Measurements from ENCODE around the gene TMEM135. TPM values are rescaled to one million over a fixed set of nuclear protein-coding genes. Genes with fewer than 3 reads are reported as not detected.

TMEM135 gene
- total RNA-seq, 2 experiments from 2014 or later: 16.7 to 27.5 TPM

DNA sequence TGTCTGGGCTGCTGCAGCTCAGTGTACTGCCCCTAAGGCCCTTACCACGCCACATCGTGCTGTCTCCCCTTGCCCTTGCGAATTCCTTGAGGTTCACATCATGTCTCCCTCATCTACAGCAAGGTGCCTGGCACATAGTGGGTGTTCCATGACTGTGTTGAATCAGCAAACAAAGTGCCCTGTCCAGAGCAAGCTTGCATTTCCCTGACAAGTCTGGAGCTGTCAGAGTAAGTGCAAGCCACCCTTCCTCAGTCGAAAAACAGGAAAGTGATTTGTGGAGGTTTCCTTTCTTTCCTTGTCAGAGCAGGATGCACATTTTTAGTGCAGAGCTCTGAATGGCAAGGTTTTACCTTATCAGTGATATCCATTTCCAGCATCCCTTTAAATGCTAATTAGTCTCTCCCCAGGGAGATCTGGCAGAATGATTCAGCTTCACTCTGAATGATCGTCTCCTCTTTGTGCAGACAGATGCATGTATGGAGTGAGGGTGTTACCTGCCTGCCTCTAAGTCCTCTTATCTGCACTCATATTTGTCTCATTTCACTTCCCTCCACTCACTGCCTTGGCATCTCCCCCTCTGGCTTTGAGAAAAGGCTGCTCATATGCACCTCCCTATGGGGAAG, 331.2 kb downstream of the TMEM135 start:
- intact Hi-C loops (cut with micrococcal nuclease): no loop called here
- peaks cover 9% of the 10 kb centered on the region for H3K27me3 Mint-ChIP-seq
- no peak overlapping the region for H3K4me3 Mint-ChIP-seq
- POLR2A ChIA-PET: no interaction called here
- H3K4me1 Mint-ChIP-seq (ENCODE audit: low read depth): no peaks in the 10 kb centered on the region
- H3K9me3 Mint-ChIP-seq: no peaks in the 10 kb centered on the region
- DNase-seq: no peak
- H3K27ac Mint-ChIP-seq: no peak overlapping the region
- CTCF ChIA-PET: interaction anchor here (1.4 to 2.2 kb wide), 2 partner anchors 17 to 52 kb away, joined by 3 to 8 read pairs; no protein-coding TSS in a partner anchor
- H3K36me3 Mint-ChIP-seq: no peaks in the 10 kb centered on the region

DNA sequence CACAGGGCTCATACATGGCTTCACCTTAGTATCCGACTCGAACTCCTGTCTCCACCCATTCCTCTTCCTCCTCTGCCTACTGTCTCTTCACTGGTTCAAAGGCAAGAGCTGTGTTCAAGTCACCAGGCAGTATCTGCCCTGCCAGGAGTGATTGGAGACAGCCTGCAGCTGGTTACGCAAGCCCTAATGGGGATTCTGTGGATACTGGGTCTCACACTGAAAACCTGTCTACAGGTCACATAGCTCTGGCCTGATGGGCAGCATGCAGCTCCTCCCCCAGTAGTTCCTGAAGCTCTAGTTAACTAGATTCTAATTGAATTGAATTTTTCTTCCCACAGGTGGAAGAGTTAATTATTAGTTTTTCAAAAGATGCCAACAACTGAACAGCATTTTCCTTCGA, 332.2 kb downstream of the TMEM135 start:
- Mint-ChIP-seq H3K27me3 (peaks cover 9% of the 10 kb centered on the region), H3K9me3 (no peaks in the 10 kb centered on the region), H3K4me3 (no peak overlapping the region), H3K4me1 (ENCODE audit: low read depth) (no peaks in the 10 kb centered on the region), H3K36me3 (no peaks in the 10 kb centered on the region), H3K27ac (no peak overlapping the region)
- no peak for DNase-seq
- ChIA-PET CTCF (interaction anchor here (0.6 kb wide), 1 partner anchor 272 kb away, joined by 3 read pairs; no protein-coding TSS in a partner anchor), POLR2A (no interaction called here)
- intact Hi-C loops (cut with micrococcal nuclease): no loop called here

DNA sequence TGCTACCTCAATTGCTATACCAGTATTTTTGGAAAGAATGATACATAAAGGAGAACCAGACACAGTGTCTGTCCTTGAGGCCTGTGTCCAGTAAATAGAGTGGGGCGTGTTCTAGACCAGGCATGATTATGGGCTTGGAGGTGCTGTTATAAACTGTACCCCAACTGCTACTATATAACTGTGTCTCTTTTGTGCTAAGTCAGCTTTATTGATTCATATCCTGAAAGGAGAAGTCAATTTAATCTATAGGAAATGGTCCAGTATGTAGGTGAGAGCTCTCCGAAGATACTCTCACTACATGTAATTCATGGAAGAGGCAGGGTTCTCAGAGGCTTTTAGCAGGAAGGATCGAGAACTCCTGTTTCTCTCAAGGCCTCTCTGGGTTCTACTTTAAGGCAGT, 334.3 kb downstream of the TMEM135 start:
- Mint-ChIP-seq H3K4me1 (ENCODE audit: low read depth) (no peaks in the 10 kb centered on the region), H3K36me3 (no peaks in the 10 kb centered on the region), H3K27ac (no peak overlapping the region), H3K27me3 (peaks cover 8% of the 10 kb centered on the region), H3K9me3 (no peaks in the 10 kb centered on the region), H3K4me3 (no peak overlapping the region)
- CTCF ChIA-PET: interaction anchor here (0.9 kb wide), 1 partner anchor 49 kb away, joined by 3 read pairs; no protein-coding TSS in a partner anchor
- POLR2A ChIA-PET: no interaction called here
- intact Hi-C loops (cut with micrococcal nuclease): no loop called here
- DNase-seq: no peak

Other genes with a start within 250 kb of the TMEM135 start
- 1 to 10 TPM; 1.9 to 2.3 TPM for gene PRSS23, start 237.4 kb upstream of the TMEM135 start, total RNA-seq
- under 1 TPM; 0.33 to 0.36 TPM for gene FZD4, start 82.5 kb upstream of the TMEM135 start, total RNA-seq